NCI-H1048 (cell line): ENCODE results near the gene LRRC61.

Experiments used
- DNase-seq: peaks from one replicate; lab custom pipeline; 2025; lab: John Stamatoyannopoulos, UW

Gene LRRC61

DNA sequence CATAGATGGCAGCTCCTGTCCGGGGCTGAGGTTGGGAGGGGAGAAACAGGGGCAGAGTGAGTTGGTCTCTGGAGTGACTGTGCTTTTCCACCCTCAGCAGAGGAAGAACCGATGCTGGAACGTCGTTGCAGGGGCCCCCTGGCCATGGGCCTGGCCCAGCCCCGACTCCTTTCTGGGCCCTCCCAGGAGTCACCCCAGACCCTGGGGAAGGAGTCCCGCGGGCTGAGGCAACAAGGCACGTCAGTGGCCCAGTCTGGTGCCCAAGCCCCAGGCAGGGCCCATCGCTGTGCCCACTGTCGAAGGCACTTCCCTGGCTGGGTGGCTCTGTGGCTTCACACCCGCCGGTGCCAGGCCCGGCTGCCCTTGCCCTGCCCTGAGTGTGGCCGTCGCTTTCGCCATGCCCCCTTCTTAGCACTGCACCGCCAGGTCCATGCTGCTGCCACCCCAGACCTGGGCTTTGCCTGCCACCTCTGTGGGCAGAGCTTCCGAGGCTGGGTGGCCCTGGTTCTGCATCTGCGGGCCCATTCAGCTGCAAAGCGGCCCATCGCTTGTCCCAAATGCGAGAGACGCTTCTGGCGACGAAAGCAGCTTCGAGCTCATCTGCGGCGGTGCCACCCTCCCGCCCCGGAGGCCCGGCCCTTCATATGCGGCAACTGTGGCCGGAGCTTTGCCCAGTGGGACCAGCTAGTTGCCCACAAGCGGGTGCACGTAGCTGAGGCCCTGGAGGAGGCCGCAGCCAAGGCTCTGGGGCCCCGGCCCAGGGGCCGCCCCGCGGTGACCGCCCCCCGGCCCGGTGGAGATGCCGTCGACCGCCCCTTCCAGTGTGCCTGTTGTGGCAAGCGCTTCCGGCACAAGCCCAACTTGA, 48.2 kb downstream of the LRRC61 start:
- DNase-seq = no peak

DNA sequence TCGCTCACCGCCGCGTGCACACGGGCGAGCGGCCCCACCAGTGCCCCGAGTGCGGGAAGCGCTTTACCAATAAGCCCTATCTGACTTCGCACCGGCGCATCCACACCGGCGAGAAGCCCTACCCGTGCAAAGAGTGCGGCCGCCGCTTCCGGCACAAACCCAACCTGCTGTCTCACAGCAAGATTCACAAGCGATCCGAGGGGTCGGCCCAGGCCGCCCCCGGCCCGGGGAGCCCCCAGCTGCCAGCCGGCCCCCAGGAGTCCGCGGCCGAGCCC, 48.8 kb downstream of the LRRC61 start:
- no peak for DNase-seq

DNA sequence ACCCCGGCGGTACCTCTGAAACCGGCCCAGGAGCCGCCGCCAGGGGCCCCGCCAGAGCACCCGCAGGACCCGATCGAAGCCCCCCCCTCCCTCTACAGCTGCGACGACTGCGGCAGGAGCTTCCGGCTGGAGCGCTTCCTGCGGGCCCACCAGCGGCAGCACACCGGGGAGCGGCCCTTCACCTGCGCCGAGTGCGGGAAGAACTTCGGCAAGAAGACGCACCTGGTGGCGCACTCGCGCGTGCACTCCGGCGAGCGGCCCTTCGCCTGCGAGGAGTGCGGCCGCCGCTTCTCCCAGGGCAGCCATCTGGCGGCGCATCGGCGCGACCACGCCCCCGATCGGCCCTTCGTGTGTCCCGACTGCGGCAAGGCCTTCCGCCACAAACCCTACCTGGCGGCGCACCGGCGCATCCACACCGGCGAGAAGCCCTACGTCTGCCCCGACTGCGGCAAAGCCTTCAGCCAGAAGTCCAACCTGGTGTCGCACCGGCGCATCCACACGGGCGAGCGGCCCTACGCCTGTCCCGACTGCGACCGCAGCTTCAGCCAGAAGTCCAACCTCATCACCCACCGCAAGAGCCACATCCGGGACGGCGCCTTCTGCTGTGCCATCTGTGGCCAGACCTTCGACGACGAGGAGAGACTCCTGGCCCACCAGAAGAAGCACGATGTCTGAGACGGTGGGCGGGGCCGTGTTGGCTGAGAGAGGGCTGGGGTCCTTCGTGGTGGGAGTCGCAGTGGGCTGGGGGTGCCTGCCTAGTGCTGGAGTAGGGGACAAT, 49.3 kb downstream of the LRRC61 start:
- DNase-seq = no peak

DNA sequence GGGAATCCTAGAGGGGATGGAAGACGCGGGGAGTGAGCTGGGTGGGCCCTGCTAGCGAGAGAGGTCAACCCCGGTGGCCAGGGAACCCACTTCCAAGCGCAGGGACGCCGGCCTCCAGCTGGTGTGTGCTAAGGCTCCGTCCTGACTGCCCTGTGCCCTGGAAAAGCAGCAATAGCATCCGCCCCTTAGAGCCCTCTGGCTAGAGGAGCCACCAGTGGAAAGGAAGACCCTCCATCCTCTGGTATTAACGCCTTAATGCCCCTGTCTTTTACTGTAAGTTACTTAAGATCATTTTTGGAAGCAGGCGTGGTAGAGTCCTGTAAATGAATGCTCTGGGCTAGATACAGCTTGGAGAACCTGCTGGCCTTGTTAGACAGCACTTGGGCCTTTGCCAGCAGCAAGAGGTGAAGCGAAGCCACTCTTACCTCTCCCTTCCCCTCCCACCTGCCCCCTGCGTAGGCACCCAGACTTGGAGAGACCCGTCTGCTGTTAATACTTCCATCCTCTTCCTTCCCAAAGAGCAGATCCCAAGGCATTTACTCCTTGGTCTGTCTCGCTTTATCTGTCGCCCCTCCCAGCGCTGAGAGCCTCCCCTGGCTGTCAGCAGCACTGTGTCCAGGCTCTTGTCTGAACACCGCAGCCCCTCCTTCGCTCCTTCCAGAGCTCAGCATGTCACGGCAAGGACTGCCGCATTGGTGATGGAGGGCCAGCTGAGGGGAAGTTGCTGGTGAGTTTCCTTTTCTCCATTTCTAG, 50.1 kb downstream of the LRRC61 start:
- no peak for DNase-seq

DNA sequence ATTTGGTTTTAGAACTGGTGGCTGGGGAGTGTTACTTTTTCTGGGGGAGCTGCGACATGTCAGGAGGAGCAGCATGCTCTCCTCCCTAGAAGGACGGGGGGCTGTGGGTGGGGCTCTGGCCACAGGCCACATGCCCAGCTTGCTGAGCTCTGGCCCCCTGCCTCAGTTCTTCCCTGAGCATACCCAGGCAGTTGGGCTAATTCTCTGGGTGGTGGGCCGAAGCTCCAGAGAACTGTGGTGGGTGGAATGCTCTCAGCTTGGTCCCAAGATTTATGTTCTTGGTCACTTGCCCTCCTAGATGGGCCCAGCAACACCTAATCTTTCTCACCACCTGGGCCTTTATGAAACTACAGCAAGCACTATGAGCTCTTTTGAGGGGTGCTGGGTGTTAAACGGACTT, 50.9 kb downstream of the LRRC61 start:
- no peak for DNase-seq

DNA sequence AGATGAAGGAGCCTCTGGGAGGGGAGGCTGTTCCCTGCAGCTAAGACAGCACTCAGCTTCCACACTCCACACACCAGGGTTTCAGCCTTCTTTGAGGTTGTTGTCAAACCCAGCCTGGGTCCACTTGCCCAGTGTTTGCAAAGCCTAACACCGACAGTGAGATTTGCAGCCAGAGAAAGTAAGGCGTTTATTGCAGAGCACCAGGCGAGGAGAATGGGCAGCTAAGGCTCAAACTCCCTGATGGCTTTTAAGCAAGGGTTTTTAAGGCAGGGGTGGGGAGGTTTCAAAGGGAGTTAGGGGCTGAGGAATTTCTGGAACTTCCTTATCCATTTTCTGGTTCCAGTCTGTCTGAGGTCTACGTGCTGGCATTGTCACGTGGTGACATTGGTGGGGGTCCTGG, 51.3 kb downstream of the LRRC61 start:
- DNase-seq = no peak

DNA sequence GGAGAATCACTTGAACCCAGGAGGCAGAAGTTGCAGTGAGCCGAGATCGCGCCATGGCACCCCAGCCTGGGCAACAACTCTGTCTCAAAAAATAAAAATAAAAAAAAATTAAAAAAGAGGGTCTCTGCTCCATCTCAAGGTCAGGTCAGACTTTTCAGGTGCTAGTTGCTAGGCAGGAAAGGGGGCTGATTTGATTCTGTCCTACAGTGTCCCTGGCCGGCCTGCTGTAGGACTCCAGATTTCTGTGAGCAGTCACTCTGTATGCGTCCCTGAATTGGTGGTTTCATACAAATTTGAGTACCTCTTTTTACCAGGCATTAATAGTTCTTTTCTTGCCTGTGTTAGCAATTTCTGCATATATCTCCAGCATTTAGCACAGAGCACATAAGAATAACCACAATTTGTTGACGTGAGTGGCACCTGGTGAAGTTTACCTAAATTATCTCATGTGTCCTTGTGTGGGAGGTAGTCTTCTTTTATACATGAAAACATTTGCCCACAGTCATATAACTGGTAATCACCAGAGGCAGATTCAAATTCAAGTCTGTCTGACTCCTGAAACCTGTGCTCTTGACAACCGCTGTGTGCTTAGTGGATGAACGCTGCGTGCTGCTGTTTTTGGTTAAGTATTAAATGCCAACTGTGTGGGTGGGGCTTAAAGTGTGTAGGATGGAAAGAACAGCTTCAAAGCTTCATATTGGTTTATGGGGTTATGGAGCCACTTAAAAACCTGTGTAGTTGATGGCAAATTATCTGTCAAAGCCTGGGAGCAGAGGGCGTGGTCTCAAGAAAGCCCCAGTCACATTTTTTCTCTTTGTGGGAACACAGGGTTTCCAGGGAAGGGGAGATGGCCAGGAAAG, 52.7 kb downstream of the LRRC61 start:
- DNase-seq = no peak

DNA sequence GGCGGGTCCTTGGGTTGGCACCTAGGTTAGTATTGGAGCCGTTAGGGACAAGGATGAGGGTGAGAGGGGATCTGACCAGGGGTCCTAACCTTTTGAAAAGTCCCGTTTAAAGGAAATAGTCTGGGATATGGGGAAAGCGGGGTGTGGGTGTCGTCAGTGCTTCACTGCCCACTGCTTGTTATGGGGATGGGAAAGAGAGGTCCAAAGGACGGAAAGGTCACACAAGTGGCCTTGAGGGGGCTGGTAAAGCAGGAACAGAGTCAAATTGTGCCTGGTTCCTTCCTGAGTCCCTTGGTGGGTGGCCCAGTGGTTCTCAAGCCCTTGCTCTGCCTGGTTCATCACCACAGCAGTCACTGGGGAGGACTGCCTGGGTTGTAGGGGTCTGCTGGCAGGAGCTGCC, 53.4 kb downstream of the LRRC61 start:
- no peak for DNase-seq

DNA sequence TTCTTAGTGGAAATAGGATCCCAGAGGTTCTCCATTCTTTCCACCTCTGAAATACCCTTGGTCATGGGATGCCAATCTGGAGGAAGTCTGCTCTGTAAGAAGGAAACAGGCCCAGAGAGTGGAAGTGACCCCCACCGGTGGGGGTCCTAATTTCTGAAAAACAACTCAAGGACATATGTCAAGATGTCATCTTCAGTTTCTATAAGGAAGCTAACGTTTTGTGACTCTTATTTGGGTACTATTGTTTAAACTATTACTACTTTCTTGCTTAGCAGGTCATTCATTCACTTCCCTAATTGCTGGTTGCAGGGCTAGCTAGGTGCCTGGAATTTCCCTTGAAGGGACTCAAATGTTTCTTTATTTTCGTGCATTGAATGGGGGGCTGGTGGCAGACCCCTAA, 54.0 kb downstream of the LRRC61 start:
- no peak for DNase-seq

DNA sequence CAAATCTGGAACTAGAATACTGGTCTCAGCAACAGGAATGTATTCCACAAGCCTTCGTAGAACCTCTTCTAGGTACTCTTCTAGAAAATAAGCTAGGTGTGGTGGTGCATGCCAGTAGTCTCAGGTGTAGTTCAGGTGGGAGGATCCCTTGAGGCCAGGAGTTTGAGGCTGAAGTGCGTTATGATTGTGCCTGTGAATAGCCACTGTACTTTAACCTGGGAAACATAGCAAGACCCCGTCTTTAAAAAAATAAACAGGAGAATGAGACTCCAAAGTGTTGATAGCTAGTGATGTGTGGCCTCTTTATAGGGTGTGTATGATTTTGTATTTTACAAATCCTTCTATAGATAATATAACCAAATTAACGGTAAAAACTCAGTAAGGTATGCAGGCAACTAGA, 54.5 kb downstream of the LRRC61 start:
- no peak for DNase-seq

DNA sequence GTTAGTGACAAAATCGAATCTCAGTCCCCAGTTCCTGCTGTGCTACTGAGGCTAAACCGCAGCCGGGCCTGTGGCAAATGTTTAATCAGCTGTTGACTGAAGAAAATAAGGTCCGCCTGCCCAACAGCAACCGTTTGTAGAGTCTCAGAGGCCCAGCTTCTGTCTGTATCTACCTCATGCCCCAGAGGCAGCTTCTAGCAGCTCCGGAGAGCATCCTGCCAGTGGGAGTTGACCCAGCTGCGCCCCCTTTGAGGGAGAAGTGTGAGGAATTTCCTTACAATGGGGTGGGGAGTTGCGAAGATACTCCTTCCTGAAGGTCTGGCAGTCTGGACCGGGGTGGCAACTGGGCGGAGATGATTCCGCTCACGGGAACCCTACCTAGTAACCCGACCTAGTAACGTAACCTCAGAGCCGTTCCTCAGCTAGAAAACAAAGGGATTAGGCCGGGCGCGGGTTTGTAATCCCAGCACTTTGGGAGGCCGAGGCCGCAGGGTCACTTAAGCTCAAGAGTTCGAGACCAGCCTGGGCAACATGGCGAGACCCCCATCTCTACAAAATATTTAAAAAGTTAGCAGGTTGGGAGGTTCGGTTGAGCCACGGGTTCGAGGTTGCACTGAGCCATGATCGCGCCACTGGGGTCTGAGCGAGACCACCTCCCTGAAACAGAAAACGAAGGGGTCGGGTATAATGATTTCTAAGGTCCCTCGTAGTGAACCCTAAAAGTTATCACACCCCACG, 55.1 kb downstream of the LRRC61 start:
- no peak for DNase-seq

DNA sequence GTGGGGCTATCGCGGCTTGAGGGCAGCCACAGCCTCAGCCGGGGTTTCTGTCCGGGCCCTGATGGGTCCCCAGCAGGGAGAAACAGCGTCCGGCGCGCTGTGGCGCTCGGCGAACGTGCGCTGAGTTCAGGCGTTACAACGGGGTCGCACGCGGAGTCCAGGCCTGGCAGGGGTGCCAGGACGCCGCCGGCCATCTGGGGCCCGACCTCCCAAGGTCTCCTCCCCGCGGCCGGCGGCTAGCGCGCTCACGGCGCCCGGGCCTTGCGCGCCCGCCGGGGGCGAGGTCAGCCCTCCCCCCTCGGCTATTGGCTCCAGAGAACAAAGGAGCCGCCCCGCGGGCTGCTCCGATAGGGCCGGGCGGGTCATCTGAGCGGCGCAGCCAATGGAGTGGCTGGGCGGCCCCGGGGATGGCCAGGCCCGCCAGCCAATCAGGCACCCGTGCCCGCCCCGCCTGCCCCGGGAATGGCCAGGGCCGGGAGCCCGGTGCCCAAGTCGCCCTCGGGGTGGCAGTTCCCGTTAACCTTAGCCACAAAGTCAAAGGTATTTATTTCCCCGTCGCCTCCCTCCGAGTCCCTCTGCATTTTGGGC, 55.8 kb downstream of the LRRC61 start, which contains the start of gene ZNF775:
ZNF775 (plus strand) TSS at position 478 of the 588 bp plus-strand sequence. CDS start 9,141 bp downstream, outside the sequence.
- DNase-seq = peak; percentile 78

DNA sequence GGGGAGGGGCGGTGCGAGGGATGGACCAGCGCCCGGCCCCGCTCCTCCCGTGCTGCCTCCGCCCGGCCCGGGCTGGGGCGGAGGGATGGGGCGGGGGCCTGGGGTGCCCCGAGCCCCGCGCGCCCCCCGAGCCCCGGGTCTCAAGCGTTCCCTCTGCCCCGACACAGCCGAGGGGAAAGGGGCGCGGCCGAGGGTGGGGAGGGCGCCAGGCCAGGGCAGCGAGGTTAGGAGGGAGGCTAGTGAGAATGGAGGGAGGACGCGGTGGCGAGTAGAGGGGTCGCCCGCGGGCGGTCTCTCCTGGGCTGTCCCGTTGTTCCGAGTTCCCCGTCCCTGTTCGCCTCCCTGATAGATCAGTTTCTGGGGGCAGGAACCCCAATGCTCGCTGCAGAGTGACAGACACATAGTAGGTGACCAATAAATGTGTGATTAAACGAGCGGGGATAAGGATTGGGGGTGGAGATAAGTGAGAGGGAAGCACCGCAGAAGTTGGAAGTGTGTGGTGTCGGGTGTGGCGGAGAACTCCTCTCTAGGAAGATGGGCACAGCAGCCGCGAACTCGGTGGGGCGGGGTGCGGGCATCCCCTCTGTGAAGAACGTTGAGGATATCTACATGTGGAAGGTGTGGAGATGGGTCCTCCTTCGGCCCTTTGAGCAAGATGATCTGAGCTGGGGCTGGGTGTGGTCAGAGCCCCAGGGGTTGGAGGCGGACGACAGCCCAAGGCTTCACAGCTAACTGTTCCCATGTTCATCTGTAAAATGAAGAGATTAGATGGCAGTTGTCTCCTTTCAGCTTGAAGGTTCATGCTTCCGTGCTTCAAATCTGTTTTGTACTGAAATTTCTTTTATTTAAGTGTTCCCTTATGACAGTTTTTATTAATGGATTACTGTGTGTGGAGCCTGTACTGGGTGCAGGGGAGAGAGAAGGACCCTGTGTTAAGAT, 56.6 kb downstream of the LRRC61 start:
- no peak for DNase-seq

DNA sequence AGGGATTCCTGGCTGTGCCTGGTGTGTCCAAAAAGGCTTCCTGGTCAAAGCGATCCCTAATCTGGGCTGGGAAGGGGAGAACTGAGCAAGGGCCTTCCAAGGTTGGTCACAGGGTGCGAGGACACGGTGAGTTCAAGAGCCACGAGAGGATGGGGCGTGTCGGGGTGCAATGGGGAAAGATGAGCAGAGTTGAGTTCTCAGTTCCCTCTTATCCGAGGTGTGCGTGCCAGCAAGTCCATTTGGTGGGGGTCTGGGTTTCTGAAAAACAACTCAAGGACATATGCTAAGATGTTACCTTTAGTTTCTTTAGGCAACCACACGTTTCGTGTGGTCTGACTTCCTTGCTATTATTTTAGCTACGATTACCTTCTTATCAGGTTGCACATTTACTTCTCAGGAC, 57.3 kb downstream of the LRRC61 start:
- DNase-seq = no peak

DNA sequence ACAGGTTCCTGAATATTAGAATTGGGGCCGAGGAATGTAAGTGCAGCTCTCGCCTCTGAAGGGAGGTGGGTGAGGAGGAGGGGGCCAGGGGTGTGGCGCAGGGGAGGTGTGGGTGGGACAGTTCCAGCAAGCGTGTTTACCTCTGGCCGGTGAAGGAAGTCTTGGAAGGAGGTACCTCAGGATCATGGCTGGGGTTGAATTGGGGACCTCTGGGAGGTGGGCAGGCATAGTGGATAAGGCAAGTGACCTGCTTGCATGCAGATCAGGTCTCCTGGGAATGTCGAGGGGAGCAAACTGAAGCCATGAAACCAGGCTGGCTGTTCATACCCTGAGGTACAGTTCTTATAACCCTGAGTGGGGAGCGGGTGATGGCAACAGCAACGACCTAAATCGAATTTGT, 57.9 kb downstream of the LRRC61 start:
- DNase-seq = no peak

DNA sequence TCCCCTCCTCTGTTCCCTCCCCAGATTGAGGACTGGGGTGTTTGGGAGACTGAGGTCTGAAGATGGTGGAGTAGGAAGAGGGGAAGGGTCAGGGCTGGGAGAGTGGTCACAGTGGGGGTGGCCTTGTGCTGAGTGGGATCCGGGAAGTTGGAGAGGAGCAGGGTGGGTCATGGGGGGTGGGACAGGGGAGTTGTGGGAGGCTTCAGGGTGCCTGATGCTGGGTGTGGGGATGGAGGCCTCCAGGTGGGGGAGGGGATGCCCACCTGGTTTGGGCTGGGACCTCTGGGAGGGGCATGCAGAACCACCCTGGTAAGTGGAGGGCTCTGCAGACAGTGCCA, 58.6 kb downstream of the LRRC61 start:
- DNase-seq = no peak

DNA sequence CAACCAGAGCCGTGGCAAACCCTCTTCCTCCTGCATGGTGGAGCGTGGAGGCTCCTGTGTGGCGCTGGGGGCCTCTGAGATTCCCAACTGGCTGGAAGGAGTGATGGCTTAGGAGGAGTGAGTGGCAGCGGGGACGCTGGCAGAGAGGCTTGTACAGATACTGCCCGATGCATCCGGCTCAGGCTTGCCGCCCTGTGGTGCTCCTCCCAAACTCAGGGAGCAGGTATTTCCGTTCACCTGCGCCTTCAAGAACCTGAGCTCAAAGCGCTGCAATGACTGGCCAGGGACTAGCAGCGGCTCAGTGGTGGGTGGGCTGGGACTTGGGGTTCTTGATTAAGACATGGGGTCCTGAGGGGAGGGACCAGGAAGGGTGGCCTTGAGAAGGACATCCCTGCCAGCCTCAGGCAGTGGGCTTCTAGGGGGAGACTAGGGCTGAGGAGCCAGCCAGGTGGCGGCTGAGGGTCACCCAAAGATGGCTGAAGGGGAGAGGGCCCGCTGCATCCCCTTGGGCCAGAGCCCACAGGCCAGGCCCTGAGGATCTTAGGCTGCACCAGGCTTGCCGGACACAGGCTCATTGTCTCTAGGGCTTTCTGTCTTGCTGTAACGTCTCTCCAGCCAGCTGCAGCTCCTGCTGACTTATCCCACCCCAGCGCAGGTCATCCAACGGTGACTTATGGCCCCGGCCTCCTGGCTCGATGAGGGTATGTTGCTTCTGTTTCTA, 59.1 kb downstream of the LRRC61 start:
- DNase-seq = no peak

DNA sequence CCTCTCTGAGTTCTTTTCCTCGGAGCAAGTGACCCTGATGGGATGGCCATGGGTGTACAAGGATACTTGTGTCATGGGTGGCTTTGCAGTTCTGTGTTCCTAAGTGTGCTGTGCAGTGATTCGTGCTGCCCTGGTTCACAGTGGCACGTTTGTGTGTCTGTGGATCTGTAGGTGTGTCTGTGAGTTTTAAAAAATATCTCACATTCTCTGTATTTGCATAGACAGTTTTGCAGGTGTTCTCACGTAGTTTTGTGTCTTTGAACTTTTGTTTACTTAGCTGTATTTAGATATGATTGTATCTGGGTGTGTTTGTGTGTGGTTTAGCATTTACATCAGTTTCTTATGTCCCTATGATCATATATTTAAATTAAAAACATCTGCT, 59.7 kb downstream of the LRRC61 start:
- no peak for DNase-seq
